ENCODE measurements around the gene APH1B.

APH1B gene

GRCh38 chr15:63323798-63324563 is 46.6 kb downstream of the APH1B start:
- no peak for DNase-seq (ENCODE audit: low spot score)

GRCh38 chr15:63324770-63325169 is 47.4 kb downstream of the APH1B start:
- Histone ChIP-seq H2BK12ac (ENCODE audit: low read length) (no peak overlapping the region), H3K4me1 (ENCODE audit: control insufficient read depth in 2 of 2, insufficient read depth in 1 of 2, low read depth in 1 of 2, low read length in 2 of 2) (peaks cover 6 to 8% of the 10 kb centered on the region in 2 donors), H3K9me3 (replicated peaks in 1 of 2; ENCODE audit: control insufficient read depth in 2 of 2, insufficient read depth in 1 of 2, low read depth in 1 of 2, low read length in 2 of 2) (no peaks in the 10 kb centered on the region), H4K8ac (ENCODE audit: low read depth, low read length) (no peak overlapping the region), H4K91ac (ENCODE audit: low read depth, low read length, poor library complexity) (no peak overlapping the region), H3K4ac (ENCODE audit: low read length) (no peak overlapping the region), H3K27me3 (ENCODE audit: control insufficient read depth in 3 of 3, insufficient read depth in 3 of 3, low read depth in 1 of 3, low read length in 3 of 3) (no peaks in the 10 kb centered on the region), H3K36me3 (replicated peaks in 1 of 2; ENCODE audit: control insufficient read depth in 2 of 2, insufficient read depth in 2 of 2, low read length in 2 of 2) (no peaks in the 10 kb centered on the region), H3K4me2 (ENCODE audit: insufficient read depth, low read length, poor library complexity, severe bottlenecking) (no peak overlapping the region), H3K9ac (ENCODE audit: low read depth, low read length, poor library complexity) (no peak overlapping the region), H3K79me1 (ENCODE audit: low read depth, low read length) (no peaks in the 10 kb centered on the region), H2BK120ac (ENCODE audit: low read depth, low read length) (no peak overlapping the region), H3K18ac (ENCODE audit: low read length) (no peak overlapping the region), H2AFZ (ENCODE audit: low read length) (no peak overlapping the region), H3K23ac (ENCODE audit: low read depth, low read length, poor library complexity) (no peak overlapping the region), H3K27ac (replicated peaks; ENCODE audit: low read length) (no peak overlapping the region), H2AK5ac (ENCODE audit: low read depth, low read length) (no peak overlapping the region), H3K4me3 (ENCODE audit: low read length in 2 of 2) (no peak overlapping the region), H3K14ac (ENCODE audit: low read length) (no peak overlapping the region), H2BK15ac (ENCODE audit: low read length) (no peak overlapping the region), H2BK5ac (ENCODE audit: low read length) (no peak overlapping the region)
- DNase-seq (ENCODE audit: low spot score), result no peak
- WGBS, 2 donors (ENCODE audit: extremely low coverage in 2 of 2, insufficient read length in 2 of 2, insufficient replicate concordance in 1 of 2), result no CpG with 5 or more reads among the region's 7 CpGs

More at GRCh38 chr15:63323798-63324563, 46.6 kb downstream of the APH1B start:
- Histone ChIP-seq H3K4me1 (ENCODE audit: control insufficient read depth in 2 of 2, insufficient read depth in 1 of 2, low read depth in 1 of 2, low read length in 2 of 2) (peaks cover 6 to 8% of the 10 kb centered on the region in 2 donors), H3K27me3 (ENCODE audit: control insufficient read depth in 3 of 3, insufficient read depth in 3 of 3, low read depth in 1 of 3, low read length in 3 of 3) (no peaks in the 10 kb centered on the region), H3K4ac (ENCODE audit: low read length) (no peak overlapping the region), H3K18ac (ENCODE audit: low read length) (no peak overlapping the region), H3K4me3 (ENCODE audit: low read length in 2 of 2) (no peak overlapping the region), H4K91ac (ENCODE audit: low read depth, low read length, poor library complexity) (no peak overlapping the region), H3K14ac (ENCODE audit: low read length) (no peak overlapping the region), H2BK120ac (ENCODE audit: low read depth, low read length) (no peak overlapping the region), H3K27ac (replicated peaks; ENCODE audit: low read length) (no peak overlapping the region), H2AFZ (ENCODE audit: low read length) (peak overlapping the region; percentile 63), H3K9me3 (replicated peaks in 1 of 2; ENCODE audit: control insufficient read depth in 2 of 2, insufficient read depth in 1 of 2, low read depth in 1 of 2, low read length in 2 of 2) (no peaks in the 10 kb centered on the region), H3K23ac (ENCODE audit: low read depth, low read length, poor library complexity) (no peak overlapping the region), H2BK12ac (ENCODE audit: low read length) (no peak overlapping the region), H3K9ac (ENCODE audit: low read depth, low read length, poor library complexity) (no peak overlapping the region), H3K4me2 (ENCODE audit: insufficient read depth, low read length, poor library complexity, severe bottlenecking) (no peak overlapping the region), H2BK5ac (ENCODE audit: low read length) (no peak overlapping the region), H2AK5ac (ENCODE audit: low read depth, low read length) (no peak overlapping the region), H4K8ac (ENCODE audit: low read depth, low read length) (no peak overlapping the region), H3K79me1 (ENCODE audit: low read depth, low read length) (no peaks in the 10 kb centered on the region), H3K36me3 (replicated peaks in 1 of 2; ENCODE audit: control insufficient read depth in 2 of 2, insufficient read depth in 2 of 2, low read length in 2 of 2) (no peaks in the 10 kb centered on the region), H2BK15ac (ENCODE audit: low read length) (no peak overlapping the region)
- WGBS, 2 donors (ENCODE audit: extremely low coverage in 2 of 2, insufficient read length in 2 of 2, insufficient replicate concordance in 1 of 2), result no CpG with 5 or more reads among the region's 9 CpGs

DNA sequence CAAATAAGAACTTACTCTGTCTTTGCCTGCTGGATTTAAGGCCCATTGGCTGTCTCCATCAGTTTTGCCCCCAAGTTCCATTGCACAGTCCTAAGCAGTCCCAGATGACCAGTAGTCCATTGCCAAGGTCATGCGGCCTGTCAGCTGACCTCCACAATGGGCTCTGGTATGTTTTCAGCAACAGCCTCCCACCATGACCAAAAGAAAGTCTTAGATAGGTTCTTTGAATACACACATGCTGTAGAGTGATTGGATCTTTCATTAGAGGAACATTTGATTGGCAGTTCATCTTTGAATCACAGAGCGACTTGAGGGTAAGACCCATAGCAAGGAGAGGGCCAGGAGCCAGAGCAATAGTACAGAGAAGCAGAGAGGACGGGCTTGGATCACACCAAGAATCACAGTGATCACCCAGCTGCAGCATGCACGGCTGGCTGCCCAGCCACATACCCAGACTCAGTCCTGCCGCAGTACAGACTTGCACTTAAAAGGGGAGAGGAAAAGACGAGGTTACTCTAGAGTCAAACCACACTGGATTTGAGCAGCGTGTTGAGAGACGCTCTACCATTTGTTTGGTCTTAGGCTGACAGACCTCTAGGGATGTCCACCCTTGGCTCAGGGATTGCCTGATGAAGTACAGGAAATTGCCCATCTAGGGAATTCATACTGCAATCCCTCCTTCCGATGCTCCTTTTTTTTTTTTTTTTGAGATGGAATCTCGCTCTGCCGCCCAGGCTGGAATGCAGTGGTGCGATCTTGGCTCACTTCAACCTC is 50.4 kb downstream of the APH1B start:
- H3K4me2 ChIP-seq (ENCODE audit: insufficient read depth, low read length, poor library complexity, severe bottlenecking), result no peak overlapping the region
- H4K8ac ChIP-seq (ENCODE audit: low read depth, low read length), result no peak overlapping the region
- no peak overlapping the region for H2BK12ac ChIP-seq (ENCODE audit: low read length)
- no peak overlapping the region for H3K27ac ChIP-seq (replicated peaks; ENCODE audit: low read length)
- H3K14ac ChIP-seq (ENCODE audit: low read length), result no peak overlapping the region
- H3K4me3 ChIP-seq (ENCODE audit: low read length in 2 of 2), result no peak overlapping the region
- no peak overlapping the region for H2BK120ac ChIP-seq (ENCODE audit: low read depth, low read length)
- H2AK5ac ChIP-seq (ENCODE audit: low read depth, low read length), result no peak overlapping the region
- H3K23ac ChIP-seq (ENCODE audit: low read depth, low read length, poor library complexity), result peak overlapping the region; percentile 44
- H2AFZ ChIP-seq (ENCODE audit: low read length), result no peak overlapping the region
- no peaks in the 10 kb centered on the region for H3K27me3 ChIP-seq (ENCODE audit: control insufficient read depth in 3 of 3, insufficient read depth in 3 of 3, low read depth in 1 of 3, low read length in 3 of 3)
- no peak overlapping the region for H2BK5ac ChIP-seq (ENCODE audit: low read length)
- peak overlapping the region; percentile 25 for H3K9ac ChIP-seq (ENCODE audit: low read depth, low read length, poor library complexity)
- H3K4me1 ChIP-seq (ENCODE audit: control insufficient read depth in 2 of 2, insufficient read depth in 1 of 2, low read depth in 1 of 2, low read length in 2 of 2), result peaks cover 6 to 8% of the 10 kb centered on the region in 2 donors
- H3K79me1 ChIP-seq (ENCODE audit: low read depth, low read length), result no peaks in the 10 kb centered on the region
- H2BK15ac ChIP-seq (ENCODE audit: low read length), result no peak overlapping the region
- no CpG with 5 or more reads among the region's 12 CpGs for WGBS, 2 donors (ENCODE audit: extremely low coverage in 2 of 2, insufficient read length in 2 of 2, insufficient replicate concordance in 1 of 2)
- DNase-seq (ENCODE audit: low spot score), result no peak
- H3K18ac ChIP-seq (ENCODE audit: low read length), result peak overlapping the region; percentile 2
- H3K36me3 ChIP-seq (replicated peaks in 1 of 2; ENCODE audit: control insufficient read depth in 2 of 2, insufficient read depth in 2 of 2, low read length in 2 of 2), result no peaks in the 10 kb centered on the region
- H4K91ac ChIP-seq (ENCODE audit: low read depth, low read length, poor library complexity), result no peak overlapping the region
- H3K9me3 ChIP-seq (replicated peaks in 1 of 2; ENCODE audit: control insufficient read depth in 2 of 2, insufficient read depth in 1 of 2, low read depth in 1 of 2, low read length in 2 of 2), result no peaks in the 10 kb centered on the region
- H3K4ac ChIP-seq (ENCODE audit: low read length), result no peak overlapping the region
